GM03348 (cell line): ENCODE data around the gene HSPBP1.

Experiments
- DNase-seq: peaks from one replicate; pipeline ENCODE4 v3.0.0; 2012; ENCODE audit warnings: low spot score

Gene HSPBP1

DNA sequence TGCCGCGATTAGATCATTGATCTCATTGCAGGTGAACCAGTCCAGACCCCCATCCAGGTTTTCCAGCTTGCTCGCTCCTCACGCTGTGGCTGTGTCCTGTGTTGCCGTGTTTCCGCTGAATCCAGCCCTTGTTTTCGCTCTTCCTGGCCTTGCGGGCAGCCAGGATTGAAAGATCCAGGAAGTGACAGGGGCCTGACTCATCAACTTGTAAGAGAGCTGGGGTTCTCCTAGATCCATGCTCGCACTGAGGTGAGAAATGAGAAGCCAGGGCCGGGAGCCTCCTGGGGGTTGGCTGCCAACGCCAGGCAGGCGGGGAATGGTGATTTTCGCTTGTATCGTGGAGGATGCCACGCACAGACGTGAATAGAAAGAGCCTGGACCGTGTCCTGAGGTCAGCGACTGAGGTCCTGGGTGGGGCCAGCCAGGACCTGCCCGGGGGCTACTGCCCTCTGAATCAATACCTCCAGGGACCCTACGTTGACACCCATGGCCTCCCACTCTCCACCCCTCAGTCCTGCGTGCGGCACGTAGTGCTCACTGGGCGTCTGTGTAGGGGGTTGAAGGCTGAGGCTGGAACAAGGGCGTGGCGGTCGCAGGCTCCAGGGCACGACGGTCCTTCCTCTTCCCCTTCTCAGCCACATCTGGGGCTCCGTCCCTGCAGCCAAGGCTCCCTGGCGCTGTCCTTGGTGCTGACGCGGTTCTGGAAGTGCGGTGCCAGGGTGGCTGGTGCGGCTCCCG, 63.3 kb downstream of the HSPBP1 start:
- DNase-seq = peak; percentile 91

DNA sequence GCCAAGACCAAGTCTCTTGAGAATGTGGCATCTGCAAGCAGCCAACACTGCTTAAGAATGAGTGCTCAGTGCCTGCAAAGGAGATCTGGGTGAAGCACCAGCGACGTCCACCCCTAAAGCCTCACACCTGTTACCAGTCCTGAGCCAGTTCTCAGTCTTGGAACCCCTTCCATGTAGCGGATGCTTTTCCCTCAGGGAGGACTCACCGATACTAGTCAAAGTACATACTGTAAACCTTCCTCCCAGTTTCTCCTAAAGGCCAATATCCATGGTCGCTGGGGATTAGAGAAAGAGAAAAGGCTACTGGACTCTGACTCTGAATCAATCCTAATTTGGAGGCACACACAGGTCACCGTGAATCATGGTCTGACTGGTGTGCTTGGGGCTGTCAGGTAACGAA, 66.4 kb downstream of the HSPBP1 start:
- no peak for DNase-seq

DNA sequence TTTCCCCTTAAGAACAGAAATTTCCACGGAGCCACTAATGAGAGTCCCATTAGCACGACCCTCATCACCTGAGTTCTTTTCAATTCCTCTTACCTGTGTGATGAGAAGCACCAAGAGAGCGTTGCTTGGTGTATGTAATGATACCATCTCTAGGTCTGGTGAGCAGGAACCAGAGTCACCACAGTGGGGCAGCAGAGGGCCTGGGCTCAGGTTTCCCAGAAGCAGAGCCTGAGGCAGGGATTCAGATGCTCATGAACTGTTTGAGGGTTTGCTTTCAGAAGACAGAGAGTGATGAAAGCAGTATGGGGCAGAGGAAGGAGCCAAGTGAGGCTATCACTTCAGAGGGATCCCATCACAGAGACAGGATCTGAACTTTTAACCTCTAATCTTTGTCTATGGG, 67.5 kb downstream of the HSPBP1 start:
- no peak for DNase-seq
